Loucy (cell line): ENCODE measurements around the gene RGS6.

Source experiments
- H2AFZ ChIP-seq: fragments of 200-600 bp; sonication (generic); 2 replicates; pipeline ENCODE4 v1.6.0; 2016; ENCODE audit warnings: antibody characterized with exemption, mild to moderate bottlenecking, low read length, moderate library complexity
- H3F3A ChIP-seq: fragments of 200-600 bp; 2 replicates; pipeline ENCODE4 v1.6.0; 2016; ENCODE audit warnings: antibody characterized with exemption, low read depth, mild to moderate bottlenecking
- H3K27me3 ChIP-seq: fragments of 200-600 bp; sonication (generic); 2 replicates; pipeline ENCODE4 v1.6.1; 2014; ENCODE audit warnings: low read length, mild to moderate bottlenecking; ENCODE audit not compliant: insufficient read depth, poor library complexity, severe bottlenecking
- H3K36me3 ChIP-seq: fragments of 200-600 bp; sonication (generic); 2 replicates; pipeline ENCODE4 v1.6.1; 2016; ENCODE audit warnings: low read length; ENCODE audit not compliant: insufficient read depth
- H3K4me1 ChIP-seq: fragments of 200-600 bp; sonication (generic); 2 replicates; pipeline ENCODE4 v1.5.1; 2014; ENCODE audit warnings: low read length, mild to moderate bottlenecking; ENCODE audit not compliant: insufficient read depth, poor library complexity, severe bottlenecking
- H3K4me2 ChIP-seq: fragments of 200-600 bp; sonication (generic); 2 replicates; pipeline ENCODE4 v1.6.0; 2014; ENCODE audit warnings: antibody characterized with exemption, low read length, low read depth, mild to moderate bottlenecking; ENCODE audit not compliant: poor library complexity, severe bottlenecking
- H3K4me3 ChIP-seq: fragments of 200-600 bp; sonication (generic); 2 replicates; pipeline ENCODE4 v1.5.1; 2014; ENCODE audit warnings: low read length, mild to moderate bottlenecking, mixed read lengths; ENCODE audit not compliant: poor library complexity, severe bottlenecking
- H3K79me2 ChIP-seq: fragments of 200-600 bp; sonication (generic); 2 replicates; pipeline ENCODE4 v1.6.1; 2014; ENCODE audit warnings: low read length; ENCODE audit not compliant: insufficient read depth
- H3K9ac ChIP-seq: fragments of 200-600 bp; sonication (generic); 2 replicates; pipeline ENCODE4 v1.6.0; 2014; ENCODE audit warnings: mild to moderate bottlenecking, low read depth, low read length, moderate library complexity; ENCODE audit not compliant: poor library complexity, severe bottlenecking
- H3K9me2 ChIP-seq: fragments of 200-600 bp; sonication (generic); replicated peaks from 2 replicates; pipeline ENCODE4 v1.6.1; 2016; ENCODE audit warnings: low read depth, low read length, mixed read lengths
- H3K9me3 ChIP-seq: fragments of 200-600 bp; sonication (generic); 2 replicates; pipeline ENCODE4 v1.6.1; 2014; ENCODE audit warnings: mild to moderate bottlenecking, antibody characterized with exemption, low read length, low read depth; ENCODE audit not compliant: insufficient read depth
- H4K20me1 ChIP-seq: fragments of 200-600 bp; sonication (generic); 2 replicates; pipeline ENCODE4 v1.6.0; 2014; ENCODE audit warnings: antibody characterized with exemption, low read length, mild to moderate bottlenecking; ENCODE audit not compliant: insufficient read depth, poor library complexity, severe bottlenecking
- EZH2phosphoT487 ChIP-seq: fragments of 200-600 bp; IDR thresholded peaks from 2 replicates; pipeline ENCODE4 v1.6.1; 2018; ENCODE audit warnings: antibody characterized with exemption, mild to moderate bottlenecking, moderate library complexity, borderline replicate concordance
- TF ChIP-seq, protein P1 (sequence below): fragments of 200-600 bp; sonication (generic); conservative IDR thresholded peaks from 2 replicates; pipeline ENCODE4 v1.5.1; 2014; ENCODE audit warnings: mild to moderate bottlenecking, antibody characterized with exemption, low read length

The RGS6 gene

DNA sequence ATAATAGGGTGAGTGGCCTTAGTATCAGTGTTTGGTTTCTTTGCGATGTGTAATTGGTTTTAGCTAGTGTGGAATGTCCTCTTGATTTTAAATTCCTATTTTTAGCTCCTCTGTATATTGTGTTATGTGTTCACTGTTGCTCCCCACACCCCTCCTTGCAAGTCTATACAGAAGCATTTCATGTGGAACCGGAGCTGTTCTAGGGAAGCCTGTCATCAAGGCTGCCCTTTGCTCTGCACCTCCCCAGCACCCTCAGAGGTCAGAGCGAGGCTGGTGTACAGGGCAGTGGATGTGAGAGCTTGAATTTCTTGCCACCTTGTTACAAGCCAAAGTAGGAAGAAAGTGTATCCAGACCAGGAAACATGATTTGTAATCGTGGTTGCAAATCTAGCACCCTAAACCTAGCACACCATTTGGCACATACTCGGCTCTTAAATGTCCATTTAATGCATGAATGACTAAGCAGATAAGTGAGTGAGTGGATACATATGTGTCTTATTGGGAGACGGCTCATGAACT, 376.8 kb downstream of the RGS6 start:
- H3K9me2 ChIP-seq: no peaks in the 10 kb centered on the region
- peaks cover 57% of the 10 kb centered on the region for H3K4me1 ChIP-seq
- H3K79me2 ChIP-seq: no peaks in the 10 kb centered on the region
- H3K9ac ChIP-seq: no peak overlapping the region
- TF ChIP-seq, protein P1, sequence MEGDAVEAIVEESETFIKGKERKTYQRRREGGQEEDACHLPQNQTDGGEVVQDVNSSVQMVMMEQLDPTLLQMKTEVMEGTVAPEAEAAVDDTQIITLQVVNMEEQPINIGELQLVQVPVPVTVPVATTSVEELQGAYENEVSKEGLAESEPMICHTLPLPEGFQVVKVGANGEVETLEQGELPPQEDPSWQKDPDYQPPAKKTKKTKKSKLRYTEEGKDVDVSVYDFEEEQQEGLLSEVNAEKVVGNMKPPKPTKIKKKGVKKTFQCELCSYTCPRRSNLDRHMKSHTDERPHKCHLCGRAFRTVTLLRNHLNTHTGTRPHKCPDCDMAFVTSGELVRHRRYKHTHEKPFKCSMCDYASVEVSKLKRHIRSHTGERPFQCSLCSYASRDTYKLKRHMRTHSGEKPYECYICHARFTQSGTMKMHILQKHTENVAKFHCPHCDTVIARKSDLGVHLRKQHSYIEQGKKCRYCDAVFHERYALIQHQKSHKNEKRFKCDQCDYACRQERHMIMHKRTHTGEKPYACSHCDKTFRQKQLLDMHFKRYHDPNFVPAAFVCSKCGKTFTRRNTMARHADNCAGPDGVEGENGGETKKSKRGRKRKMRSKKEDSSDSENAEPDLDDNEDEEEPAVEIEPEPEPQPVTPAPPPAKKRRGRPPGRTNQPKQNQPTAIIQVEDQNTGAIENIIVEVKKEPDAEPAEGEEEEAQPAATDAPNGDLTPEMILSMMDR: no peak
- TF ChIP-seq EZH2phosphoT487: no peak
- no peaks in the 10 kb centered on the region for H4K20me1 ChIP-seq
- H2AFZ ChIP-seq: no peak overlapping the region
- no peaks in the 10 kb centered on the region for H3K36me3 ChIP-seq
- peak overlapping the region; percentile 12 for H3K4me2 ChIP-seq
- no peak overlapping the region for H3K4me3 ChIP-seq
- peaks cover 11% of the 10 kb centered on the region; the same call in 1 of the 2 replicates for H3K9me3 ChIP-seq
- H3K27me3 ChIP-seq: no peaks in the 10 kb centered on the region
- H3F3A ChIP-seq: no peaks in the 10 kb centered on the region

DNA sequence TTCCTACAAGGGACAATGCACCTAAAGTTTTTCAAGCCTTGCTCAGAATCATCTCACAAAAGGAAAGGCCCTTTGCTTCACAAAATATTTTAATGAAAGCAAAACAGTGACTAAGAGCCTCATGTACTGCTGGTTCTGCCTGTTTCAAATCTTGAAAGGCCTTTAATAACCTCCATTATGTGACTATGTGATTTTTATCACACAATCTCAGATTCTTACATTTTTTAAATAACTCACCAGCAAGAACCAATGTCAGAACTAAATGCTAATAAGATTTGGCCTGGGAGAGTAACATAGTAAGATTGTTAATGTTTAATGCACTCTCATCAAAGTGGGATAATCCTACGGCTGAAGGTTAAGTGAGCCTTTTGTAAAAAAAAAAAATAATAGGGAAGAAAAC, 378.9 kb downstream of the RGS6 start:
- peaks cover 5% of the 10 kb centered on the region; the same call in 1 of the 2 replicates for H3K9me3 ChIP-seq
- H3K79me2 ChIP-seq: no peaks in the 10 kb centered on the region
- H3K9me2 ChIP-seq: no peaks in the 10 kb centered on the region
- H3K36me3 ChIP-seq: no peaks in the 10 kb centered on the region
- H4K20me1 ChIP-seq: no peaks in the 10 kb centered on the region
- H3K4me3 ChIP-seq: no peak overlapping the region
- H3K4me2 ChIP-seq: peak overlapping the region; percentile 21
- no peaks in the 10 kb centered on the region for H3F3A ChIP-seq
- H3K9ac ChIP-seq: peak overlapping the region; percentile 4
- no peak overlapping the region for H2AFZ ChIP-seq
- peaks cover 61% of the 10 kb centered on the region for H3K4me1 ChIP-seq
- H3K27me3 ChIP-seq: no peaks in the 10 kb centered on the region
- TF ChIP-seq, protein P1: no peak
- no peak for TF ChIP-seq EZH2phosphoT487

DNA sequence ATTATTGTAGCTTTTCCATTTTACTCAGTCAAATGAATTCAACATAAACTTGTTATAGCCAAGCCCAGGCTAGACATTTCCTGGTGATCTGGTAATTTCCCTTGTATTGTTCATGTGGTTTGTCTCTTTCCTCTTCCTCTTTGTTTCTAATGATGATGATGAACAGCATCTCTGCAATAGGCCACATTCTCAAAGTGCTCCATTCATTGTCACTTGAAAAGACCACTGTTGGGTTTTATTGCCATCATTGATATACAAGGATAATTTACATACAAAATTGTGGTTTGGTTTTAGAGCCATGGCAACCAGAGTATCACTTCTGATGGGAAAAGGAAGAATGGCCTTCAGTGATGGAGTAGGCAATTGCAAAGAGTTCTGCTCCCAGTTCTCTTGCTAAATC, 379.3 kb downstream of the RGS6 start:
- no peak overlapping the region for H2AFZ ChIP-seq
- H4K20me1 ChIP-seq: no peaks in the 10 kb centered on the region
- no peak overlapping the region for H3K4me3 ChIP-seq
- no peak overlapping the region for H3K9ac ChIP-seq
- no peaks in the 10 kb centered on the region for H3K9me2 ChIP-seq
- TF ChIP-seq EZH2phosphoT487: no peak
- TF ChIP-seq, protein P1: no peak
- H3K27me3 ChIP-seq: no peaks in the 10 kb centered on the region
- peaks cover 61% of the 10 kb centered on the region for H3K4me1 ChIP-seq
- no peaks in the 10 kb centered on the region for H3F3A ChIP-seq
- H3K79me2 ChIP-seq: no peaks in the 10 kb centered on the region
- H3K4me2 ChIP-seq: peak overlapping the region; percentile 21
- H3K36me3 ChIP-seq: no peaks in the 10 kb centered on the region
- peaks cover 1% of the 10 kb centered on the region; the same call in 1 of the 2 replicates for H3K9me3 ChIP-seq
